ENCODE results near the gene SNED1. TPM values are rescaled to one million over a fixed set of nuclear protein-coding genes. Genes with fewer than 3 reads are reported as not detected.

Gene SNED1
- total RNA-seq, 1 donor from 2014 or later: 6.1 TPM

DNA sequence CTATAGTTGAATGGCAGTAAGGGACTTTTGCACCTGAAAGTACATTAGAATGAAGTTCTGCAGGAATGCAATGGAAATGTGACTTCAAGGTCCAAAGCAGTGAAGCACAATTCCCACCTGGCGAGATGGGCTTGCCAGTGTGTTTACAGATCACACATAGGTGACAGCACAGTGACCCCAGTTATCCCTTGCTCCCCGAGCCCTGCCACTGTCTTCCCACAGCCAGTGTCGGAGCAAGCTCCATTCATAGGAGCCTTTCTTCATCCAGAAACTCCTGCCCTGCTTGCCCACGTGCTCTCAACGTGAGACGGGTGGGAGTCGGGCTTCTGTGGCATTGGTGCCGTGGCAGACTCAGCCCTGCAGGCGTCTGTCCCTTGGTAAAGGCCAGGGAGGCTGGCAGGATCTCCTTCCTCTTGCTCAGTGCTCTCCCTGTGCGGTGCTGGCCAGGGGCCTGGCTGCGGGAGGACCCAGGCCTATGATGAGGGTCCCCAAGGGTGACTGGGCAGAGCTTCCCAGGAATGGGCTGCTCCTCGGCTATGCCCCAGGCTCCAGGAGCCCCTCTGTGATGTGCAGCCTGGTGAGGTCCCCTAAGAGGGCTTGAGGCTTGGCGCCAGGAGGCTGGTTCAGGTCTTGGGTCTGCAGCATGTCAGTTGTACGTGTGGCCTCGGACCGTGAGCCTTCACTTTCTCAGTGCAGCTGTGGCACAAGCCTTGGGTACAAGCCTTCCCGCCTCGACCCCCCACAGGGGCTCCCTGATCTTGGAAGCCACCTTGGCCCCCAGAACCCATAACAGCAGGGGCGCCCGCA, 40.2 kb downstream of the SNED1 start:
- Histone ChIP-seq H3K27ac (replicated peaks) (no peak overlapping the region), H3K36me3 (peaks cover 42% of the 10 kb centered on the region), H3K27me3 (ENCODE audit: low read depth) (no peaks in the 10 kb centered on the region), H3K4me3 (no peak overlapping the region), H3K4me1 (peaks cover 11% of the 10 kb centered on the region), H3K9me3 (replicated peaks) (no peaks in the 10 kb centered on the region)
- DNase-seq: no peak
- TF ChIP-seq, protein P1, sequence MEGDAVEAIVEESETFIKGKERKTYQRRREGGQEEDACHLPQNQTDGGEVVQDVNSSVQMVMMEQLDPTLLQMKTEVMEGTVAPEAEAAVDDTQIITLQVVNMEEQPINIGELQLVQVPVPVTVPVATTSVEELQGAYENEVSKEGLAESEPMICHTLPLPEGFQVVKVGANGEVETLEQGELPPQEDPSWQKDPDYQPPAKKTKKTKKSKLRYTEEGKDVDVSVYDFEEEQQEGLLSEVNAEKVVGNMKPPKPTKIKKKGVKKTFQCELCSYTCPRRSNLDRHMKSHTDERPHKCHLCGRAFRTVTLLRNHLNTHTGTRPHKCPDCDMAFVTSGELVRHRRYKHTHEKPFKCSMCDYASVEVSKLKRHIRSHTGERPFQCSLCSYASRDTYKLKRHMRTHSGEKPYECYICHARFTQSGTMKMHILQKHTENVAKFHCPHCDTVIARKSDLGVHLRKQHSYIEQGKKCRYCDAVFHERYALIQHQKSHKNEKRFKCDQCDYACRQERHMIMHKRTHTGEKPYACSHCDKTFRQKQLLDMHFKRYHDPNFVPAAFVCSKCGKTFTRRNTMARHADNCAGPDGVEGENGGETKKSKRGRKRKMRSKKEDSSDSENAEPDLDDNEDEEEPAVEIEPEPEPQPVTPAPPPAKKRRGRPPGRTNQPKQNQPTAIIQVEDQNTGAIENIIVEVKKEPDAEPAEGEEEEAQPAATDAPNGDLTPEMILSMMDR (IDR thresholded peaks at IDR 0.05; ENCODE audit: borderline replicate concordance): no peak
- intact Hi-C loops (cut with micrococcal nuclease): no loop called here

DNA sequence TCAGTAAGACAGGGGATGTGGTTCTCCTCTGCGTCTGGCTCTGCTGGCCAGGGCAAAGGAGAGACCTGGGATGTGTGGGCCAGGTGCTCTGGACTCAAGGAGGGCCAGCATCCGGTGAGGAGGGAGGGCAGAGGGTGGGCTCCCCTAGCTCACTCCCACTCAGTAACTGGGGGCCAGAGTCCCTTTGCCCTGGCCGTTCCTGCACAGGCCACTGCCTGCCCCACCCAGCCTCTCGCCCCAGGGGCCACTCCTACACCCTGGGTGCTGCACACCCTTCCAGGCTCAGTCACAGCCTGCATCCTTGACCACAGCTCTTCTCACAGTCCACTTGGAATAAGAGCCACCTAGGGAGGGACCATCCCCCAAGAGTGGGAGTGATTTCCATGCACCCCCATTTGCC, 41.0 kb downstream of the SNED1 start:
- peaks cover 2% of the 10 kb centered on the region for H3K9me3 ChIP-seq (replicated peaks)
- TF ChIP-seq, protein P1 (IDR thresholded peaks at IDR 0.05; ENCODE audit: borderline replicate concordance): no peak
- peaks cover 11% of the 10 kb centered on the region for H3K4me1 ChIP-seq
- intact Hi-C loops (cut with micrococcal nuclease): no loop called here
- H3K4me3 ChIP-seq: no peak overlapping the region
- H3K27ac ChIP-seq (replicated peaks): no peak overlapping the region
- H3K36me3 ChIP-seq: peaks cover 40% of the 10 kb centered on the region
- DNase-seq: no peak
- no peaks in the 10 kb centered on the region for H3K27me3 ChIP-seq (ENCODE audit: low read depth)

DNA sequence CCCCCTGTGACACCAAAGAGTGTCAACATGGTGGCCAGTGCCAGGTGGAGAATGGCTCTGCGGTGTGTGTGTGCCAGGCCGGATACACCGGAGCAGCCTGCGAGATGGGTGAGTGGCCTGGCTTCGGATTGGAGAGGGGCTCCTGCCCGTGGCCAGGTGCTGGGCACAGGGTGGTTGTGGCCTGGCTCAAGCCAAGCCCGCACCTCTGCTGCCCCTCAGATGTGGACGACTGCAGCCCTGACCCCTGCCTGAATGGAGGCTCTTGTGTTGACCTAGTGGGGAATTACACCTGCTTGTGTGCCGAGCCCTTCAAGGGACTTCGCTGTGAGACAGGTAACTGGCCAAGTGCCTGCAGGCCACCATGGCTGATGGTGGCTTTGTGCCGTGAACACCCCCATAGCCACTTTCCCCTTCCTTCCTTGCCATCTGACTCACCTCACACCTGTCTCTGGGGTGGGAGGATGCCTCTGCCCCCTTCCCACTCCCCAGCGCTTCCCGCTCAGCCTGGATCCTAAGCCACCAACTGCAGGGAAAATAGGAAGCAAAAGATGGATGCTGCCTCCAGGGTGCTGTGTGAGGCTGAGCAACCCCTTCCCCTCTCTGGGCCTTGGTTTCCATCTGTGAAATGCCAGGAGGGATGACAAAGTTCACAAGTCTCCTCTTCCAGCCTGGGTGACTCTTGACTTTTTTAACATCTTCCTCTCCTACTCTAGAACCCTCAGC, 41.8 kb downstream of the SNED1 start:
- Histone ChIP-seq H3K27me3 (ENCODE audit: low read depth) (no peaks in the 10 kb centered on the region), H3K27ac (replicated peaks) (no peak overlapping the region), H3K36me3 (peaks cover 42% of the 10 kb centered on the region), H3K4me1 (peaks cover 11% of the 10 kb centered on the region), H3K4me3 (no peak overlapping the region), H3K9me3 (replicated peaks) (peaks cover 11% of the 10 kb centered on the region)
- intact Hi-C loops (cut with micrococcal nuclease): no loop called here
- DNase-seq: no peak
- TF ChIP-seq, protein P1 (IDR thresholded peaks at IDR 0.05; ENCODE audit: borderline replicate concordance): no peak

DNA sequence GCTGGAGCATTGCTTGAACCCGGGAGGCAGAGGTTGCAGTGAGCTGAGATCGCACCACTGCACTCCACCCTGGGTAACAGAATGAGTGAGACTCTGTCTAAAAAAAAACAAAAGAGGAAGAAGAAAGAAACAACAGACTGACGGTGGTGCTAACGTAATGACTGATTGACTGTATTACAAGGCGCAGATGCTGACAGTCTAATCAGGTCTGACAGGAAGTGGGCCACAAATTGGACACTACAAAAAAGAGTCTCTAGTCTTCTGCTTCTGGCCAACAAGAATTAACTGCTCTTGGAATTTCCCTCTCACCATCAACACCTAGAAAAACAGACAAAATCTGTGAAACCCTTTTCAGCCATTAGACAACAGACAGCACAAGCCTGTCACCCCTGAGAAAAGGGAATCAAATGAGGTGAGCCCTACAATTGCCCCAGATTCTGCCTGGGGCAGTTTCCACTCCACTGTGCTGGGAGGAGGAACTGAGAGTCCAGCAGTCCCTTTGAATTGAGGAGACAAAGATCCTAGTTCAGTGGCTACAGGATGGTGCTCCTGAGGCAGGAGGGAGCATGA, 43.3 kb downstream of the SNED1 start:
- intact Hi-C loops (cut with micrococcal nuclease): no loop called here
- DNase-seq: no peak
- H3K36me3 ChIP-seq: peaks cover 48% of the 10 kb centered on the region
- H3K27me3 ChIP-seq (ENCODE audit: low read depth): no peaks in the 10 kb centered on the region
- TF ChIP-seq, protein P1 (IDR thresholded peaks at IDR 0.05; ENCODE audit: borderline replicate concordance): no peak
- no peak overlapping the region for H3K4me3 ChIP-seq
- H3K4me1 ChIP-seq: peaks cover 3% of the 10 kb centered on the region
- peaks cover 16% of the 10 kb centered on the region for H3K9me3 ChIP-seq (replicated peaks)
- no peak overlapping the region for H3K27ac ChIP-seq (replicated peaks)

DNA sequence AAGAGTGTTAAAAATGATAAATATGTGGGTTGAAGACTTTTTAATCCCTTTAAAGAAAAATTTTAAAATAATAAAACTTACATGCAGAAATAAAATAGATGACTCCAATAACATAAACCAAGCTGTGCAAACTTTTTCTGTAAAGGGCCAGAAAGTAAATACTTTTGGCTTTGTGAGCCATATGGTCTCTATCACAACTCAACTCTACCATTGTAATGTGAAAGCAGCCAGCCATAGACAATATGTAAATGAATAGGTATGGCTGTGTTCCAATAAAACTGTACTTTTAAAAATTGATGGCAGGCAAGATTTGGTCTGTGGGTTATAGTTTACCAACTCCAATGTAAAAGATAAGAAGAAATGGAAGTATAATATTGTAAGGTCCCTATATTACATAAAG, 45.2 kb downstream of the SNED1 start:
- no peak for DNase-seq
- peaks cover 16% of the 10 kb centered on the region for H3K9me3 ChIP-seq (replicated peaks)
- H3K27ac ChIP-seq (replicated peaks): no peak overlapping the region
- no peaks in the 10 kb centered on the region for H3K4me1 ChIP-seq
- H3K36me3 ChIP-seq: peaks cover 51% of the 10 kb centered on the region
- H3K4me3 ChIP-seq: no peak overlapping the region
- no peaks in the 10 kb centered on the region for H3K27me3 ChIP-seq (ENCODE audit: low read depth)
- intact Hi-C loops (cut with micrococcal nuclease): no loop called here
- TF ChIP-seq, protein P1 (IDR thresholded peaks at IDR 0.05; ENCODE audit: borderline replicate concordance): no peak

All from left ventricle myocardium inferior (tissue), 1 donor.